Common myeloid progenitor, CD34-positive (primary cell): ENCODE measurements around the gene EXOC6.

Experiments
- CTCF ChIA-PET: fragments of 350-600 bp; sonication (Branson Sonifier 250); formaldehyde crosslinking; loops from one replicate; lab custom pipeline; 2021; ENCODE audit warnings: antibody characterized with exemption; lab: Charles Lee
- POLR2A ChIA-PET: fragments of 350-600 bp; sonication (Branson Sonifier 250); formaldehyde crosslinking; loops from one replicate; lab custom pipeline; 2021; ENCODE audit warnings: antibody characterized with exemption; lab: Charles Lee
- DNase-seq, 3 donors: peaks; one replicate each; pipeline versions ENCODE4 v3.0.0 to v3.0.0-alpha.2; 2013
- H3K27ac ChIP-seq, 2 experiments: 1 replicate in 1 of 2; 2 replicates in 1 of 2; pipeline ENCODE4 v1.7.0; 2013; ENCODE audit warnings: inconsistent platforms in 2 of 2, low read length in 2 of 2, mild to moderate bottlenecking in 2 of 2, low read depth in 1 of 2, moderate library complexity in 1 of 2; ENCODE audit not compliant: severe bottlenecking in 2 of 2, insufficient read depth in 1 of 2, poor library complexity in 1 of 2
- H3K27me3 ChIP-seq, 5 experiments: replicated peaks in 2 of 5; 1 replicate in 3 of 5; 2 replicates in 2 of 5; pipeline versions ENCODE4 v1.6.1 to v1.7.0; 2013; ENCODE audit warnings: low read length in 4 of 5, mild to moderate bottlenecking in 2 of 5, moderate library complexity in 2 of 5, inconsistent platforms in 1 of 5; ENCODE audit not compliant: insufficient read depth in 5 of 5, control insufficient read depth in 4 of 5
- H3K36me3 ChIP-seq, 4 experiments: 1 replicate in 2 of 4; 2 replicates in 2 of 4; pipeline versions ENCODE4 v1.6.1 to v1.7.0; 2013; ENCODE audit warnings: low read length in 3 of 4, control low read depth in 1 of 4, mild to moderate bottlenecking in 1 of 4; ENCODE audit not compliant: control insufficient read depth in 4 of 4, insufficient read depth in 4 of 4
- H3K4me1 ChIP-seq, 4 experiments: 1 replicate in 3 of 4; 2 replicates in 1 of 4; pipeline versions ENCODE4 v1.6.1 to v1.7.1; 2013; ENCODE audit warnings: low read length in 3 of 4, mild to moderate bottlenecking in 3 of 4, control low read depth in 1 of 4, inconsistent platforms in 1 of 4, moderate library complexity in 1 of 4; ENCODE audit not compliant: control insufficient read depth in 4 of 4, insufficient read depth in 4 of 4; ENCODE audit errors: control extremely low read depth in 1 of 4
- H3K4me3 ChIP-seq, 7 experiments: 1 replicate in 4 of 7; 2 replicates in 3 of 7; pipeline versions ENCODE4 v1.5.1 to v1.7.0; 2013; ENCODE audit warnings: mild to moderate bottlenecking in 7 of 7, low read length in 6 of 7, moderate library complexity in 6 of 7, inconsistent platforms in 2 of 7, low read depth in 2 of 7, control low read depth in 1 of 7; ENCODE audit not compliant: insufficient read depth in 4 of 7, control insufficient read depth in 1 of 7; ENCODE audit errors: extremely low read depth in 1 of 7
- H3K9me3 ChIP-seq, 5 experiments: 1 replicate in 4 of 5; 2 replicates in 1 of 5; pipeline versions ENCODE4 v1.6.1 to v1.7.1; 2013; ENCODE audit warnings: low read length in 4 of 5, mild to moderate bottlenecking in 2 of 5, inconsistent platforms in 1 of 5, low read depth in 1 of 5, moderate library complexity in 1 of 5; ENCODE audit not compliant: control insufficient read depth in 4 of 5, insufficient read depth in 2 of 5; ENCODE audit errors: control extremely low read depth in 1 of 5
- WGBS: methylation state at CpG from one replicate; pipeline ENCODE4 v1.1.5; 2013; ENCODE audit not compliant: insufficient coverage; 5-methylcytosine and 5-hydroxymethylcytosine counted together

EXOC6 gene

DNA sequence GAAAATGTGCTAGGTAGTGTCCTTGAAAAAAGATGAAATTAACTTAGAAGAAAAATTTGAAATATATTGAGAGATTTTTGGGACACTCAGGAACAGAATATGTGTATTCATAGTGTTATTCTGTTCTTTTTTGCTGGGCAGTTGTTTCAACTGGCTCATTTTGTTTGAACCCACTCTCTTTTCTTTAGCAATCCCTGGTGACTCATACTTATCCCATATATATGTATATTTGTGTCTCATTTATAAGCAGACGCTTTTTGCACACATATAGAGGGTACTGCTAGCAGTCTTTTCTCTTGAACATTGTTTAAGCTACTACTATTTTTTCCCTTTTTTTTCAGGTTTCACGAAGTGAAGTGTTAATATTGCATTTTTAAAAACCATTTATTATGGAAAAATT is 1.9 kb downstream of the EXOC6 start:
- CTCF ChIA-PET, result interaction anchor here (1.1 to 11.7 kb wide), 4 partner anchors 19 to 152 kb away, joined by 3 to 69 read pairs (median 4); no protein-coding TSS in a partner anchor
- WGBS, result no CpG with 5 or more reads among the region's 2 CpGs

GRCh38 chr10:92851003-92851402 is 2.7 kb downstream of the EXOC6 start:
- Histone ChIP-seq H3K9me3 (peaks cover 0 to 2% (median 0%) of the 10 kb centered on the region in 5 experiments), H3K27me3 (no peaks in the 10 kb centered on the region), H3K4me1 (peaks cover 25 to 34% (median 30%) of the 10 kb centered on the region in 4 experiments), H3K4me3 (no peak overlapping the region), H3K36me3 (no peaks in the 10 kb centered on the region), H3K27ac (no peak overlapping the region)
- DNase-seq, result no peak
- ChIA-PET POLR2A (no interaction called here), CTCF (interaction anchor here (1.6 to 11.7 kb wide), 4 partner anchors 8 to 30 kb away, joined by 4 to 69 read pairs (median 18); no protein-coding TSS in a partner anchor)
- no CpG with 5 or more reads among the region's 4 CpGs for WGBS

More for the DNA sequence above, 1.9 kb downstream of the EXOC6 start:
- POLR2A ChIA-PET, result no interaction called here
- H3K36me3 ChIP-seq, result no peaks in the 10 kb centered on the region
- no peak overlapping the region for H3K27ac ChIP-seq
- peak overlapping the region in 2 of 7 experiments; percentile 80 to 86 for H3K4me3 ChIP-seq
- DNase-seq, result no peak
- peaks cover 27 to 42% (median 35%) of the 10 kb centered on the region in 4 experiments for H3K4me1 ChIP-seq
- no peaks in the 10 kb centered on the region for H3K27me3 ChIP-seq
- H3K9me3 ChIP-seq, result peaks cover 0 to 2% (median 0%) of the 10 kb centered on the region in 5 experiments

DNA sequence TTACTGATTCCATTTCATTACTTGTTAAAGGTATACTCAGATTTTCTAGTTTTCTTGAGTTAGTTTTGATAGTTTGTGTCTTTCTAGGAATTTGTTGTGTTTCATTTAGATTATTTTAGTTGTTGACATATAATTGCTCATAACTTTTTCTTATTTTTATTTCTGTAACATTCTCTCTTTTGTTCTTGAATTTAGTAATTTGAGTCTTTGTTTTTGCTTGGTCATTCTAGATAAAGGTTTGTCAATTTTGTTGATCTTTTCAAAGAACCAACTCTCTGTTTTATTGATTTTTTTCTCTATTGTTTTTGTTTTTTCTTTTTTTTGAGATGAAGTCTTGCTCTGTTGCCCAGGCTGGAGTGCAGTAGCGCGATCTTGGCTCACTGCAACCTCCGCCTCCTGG is 7.2 kb downstream of the EXOC6 start:
- ChIA-PET CTCF (interaction anchor here (1.1 to 1.3 kb wide), 2 partner anchors 10 to 12 kb away, joined by 3 read pairs; no protein-coding TSS in a partner anchor), POLR2A (no interaction called here)
- 100% methylated on average over 1 of the region's 3 CpGs for WGBS
- DNase-seq, result no peak
- H3K27ac ChIP-seq, result no peak overlapping the region
- H3K4me1 ChIP-seq, result no peaks in the 10 kb centered on the region
- H3K4me3 ChIP-seq, result no peak overlapping the region
- H3K9me3 ChIP-seq, result peaks cover 0 to 24% (median 9%) of the 10 kb centered on the region in 5 experiments
- no peaks in the 10 kb centered on the region for H3K27me3 ChIP-seq
- peaks cover 0 to 6% (median 3%) of the 10 kb centered on the region in 4 experiments for H3K36me3 ChIP-seq

GRCh38 chr10:92857904-92858514 is 9.7 kb downstream of the EXOC6 start:
- WGBS, result no CpG with 5 or more reads among the region's 4 CpGs
- H3K27ac ChIP-seq, result no peak overlapping the region
- H3K4me1 ChIP-seq, result no peaks in the 10 kb centered on the region
- no peaks in the 10 kb centered on the region for H3K27me3 ChIP-seq
- DNase-seq, result peak in 1 of 3 donors; percentile 47
- POLR2A ChIA-PET, result no interaction called here
- no peak overlapping the region for H3K4me3 ChIP-seq
- H3K9me3 ChIP-seq, result peaks cover 0 to 32% (median 16%) of the 10 kb centered on the region in 5 experiments
- CTCF ChIA-PET, result no interaction called here
- H3K36me3 ChIP-seq, result peaks cover 0 to 8% (median 6%) of the 10 kb centered on the region in 4 experiments

GRCh38 chr10:92867235-92867634 is 18.9 kb downstream of the EXOC6 start:
- Histone ChIP-seq H3K36me3 (peaks cover 2 to 9% (median 3%) of the 10 kb centered on the region in 4 experiments), H3K4me3 (no peak overlapping the region), H3K27me3 (no peaks in the 10 kb centered on the region), H3K4me1 (peaks cover 0 to 3% (median 1%) of the 10 kb centered on the region in 4 experiments), H3K9me3 (peaks cover 0 to 8% (median 3%) of the 10 kb centered on the region in 5 experiments), H3K27ac (no peak overlapping the region)
- WGBS, result no CpG with 5 or more reads among the region's 3 CpGs
- ChIA-PET CTCF (interaction anchor here (6.1 kb wide), 1 partner anchor 20 kb away, joined by 69 read pairs; the partner anchor contains the start of gene EXOC6), POLR2A (interaction anchor here (1.3 kb wide), 1 partner anchor 177 kb away, joined by 3 read pairs; the partner anchor contains the start of gene HHEX)
- no peak for DNase-seq

GRCh38 chr10:92868036-92868435 is 19.7 kb downstream of the EXOC6 start:
- Histone ChIP-seq H3K9me3 (peaks cover 0 to 8% (median 0%) of the 10 kb centered on the region in 5 experiments), H3K4me1 (peaks cover under 1 to 7% (median 4%) of the 10 kb centered on the region in 4 experiments), H3K27me3 (no peaks in the 10 kb centered on the region), H3K4me3 (no peak overlapping the region), H3K36me3 (peaks cover 2 to 9% (median 3%) of the 10 kb centered on the region in 4 experiments), H3K27ac (no peak overlapping the region)
- WGBS, result 100% methylated on average over 1 of the region's 3 CpGs
- no peak for DNase-seq
- CTCF ChIA-PET, result interaction anchor here (0.9 to 6.1 kb wide), 4 partner anchors 21 to 53 kb away, joined by 3 to 69 read pairs (median 6); partner anchors contain the start of gene EXOC6
- POLR2A ChIA-PET, result interaction anchor here (0.6 kb wide), 1 partner anchor 20 kb away, joined by 3 read pairs; the partner anchor contains the start of gene EXOC6
